Endothelial cell (in vitro differentiated cells): ENCODE data around the gene RGS3. TPM values are rescaled to one million over a fixed set of nuclear protein-coding genes. Genes with fewer than 3 reads are reported as not detected.

Source experiments
- DNase-seq: peaks from one replicate; pipeline ENCODE4 v3.0.0; 2021; ENCODE audit warnings: low spot score
- H3K27ac Mint-ChIP-seq: one replicate; pipeline ENCODE4 v1.8.0; 2021; ENCODE audit warnings: mixed read lengths, inconsistent platforms; ENCODE audit not compliant: unreplicated experiment
- H3K27me3 Mint-ChIP-seq: one replicate; pipeline ENCODE4 v1.8.0; 2021; ENCODE audit warnings: mild to moderate bottlenecking, moderate library complexity, mixed read lengths, inconsistent platforms; ENCODE audit not compliant: unreplicated experiment
- H3K36me3 Mint-ChIP-seq: one replicate; pipeline ENCODE4 v1.8.0; 2021; ENCODE audit warnings: mild to moderate bottlenecking, low read depth, mixed read lengths, inconsistent platforms; ENCODE audit not compliant: unreplicated experiment
- H3K4me1 Mint-ChIP-seq: one replicate; pipeline ENCODE4 v1.8.0; 2021; ENCODE audit warnings: mild to moderate bottlenecking, mixed read lengths, inconsistent platforms; ENCODE audit not compliant: unreplicated experiment
- H3K4me3 Mint-ChIP-seq: one replicate; pipeline ENCODE4 v1.8.0; 2021; ENCODE audit warnings: mild to moderate bottlenecking, mixed read lengths, inconsistent platforms; ENCODE audit not compliant: unreplicated experiment
- H3K9me3 Mint-ChIP-seq: one replicate; pipeline ENCODE4 v1.8.0; 2021; ENCODE audit warnings: mixed read lengths, inconsistent platforms; ENCODE audit not compliant: unreplicated experiment
- CTCF ChIP-seq: fragments of 200-600 bp; sonication (generic); IDR thresholded peaks from one replicate; pipeline ENCODE4 v1.5.0; 2021; ENCODE audit warnings: antibody characterized with exemption; ENCODE audit not compliant: unreplicated experiment
- total RNA-seq: library from RNA; stranded (reverse); fragmentation: NEBNext Ultra II Directional; extraction: Animal tissue kit (Norgen Biotek cat#: 25700); gene quantifications from one replicate; pipeline ENCODE4 v1.2.1, GENCODE V29; 2021; ENCODE audit not compliant: unreplicated experiment

The RGS3 gene
- total RNA-seq, 1 donor from 2014 or later, result 474 TPM

- H3K36me3 Mint-ChIP-seq, result no peaks in the 10 kb centered on the region
- no peak overlapping the region for H3K4me3 Mint-ChIP-seq
- DNase-seq, result no peak
- peaks cover 3% of the 10 kb centered on the region for H3K27me3 Mint-ChIP-seq
- no peaks in the 10 kb centered on the region for H3K9me3 Mint-ChIP-seq
- H3K27ac Mint-ChIP-seq, result no peak overlapping the region
- no peak for TF ChIP-seq CTCF
- H3K4me1 Mint-ChIP-seq, result peaks cover 14% of the 10 kb centered on the region
Measured at GRCh38 chr9:113471143-113471542, 7.6 kb downstream of the RGS3 start.

- peaks cover 3% of the 10 kb centered on the region for H3K27me3 Mint-ChIP-seq
- H3K9me3 Mint-ChIP-seq, result no peaks in the 10 kb centered on the region
- no peak overlapping the region for H3K27ac Mint-ChIP-seq
- no peak for TF ChIP-seq CTCF
- no peak for DNase-seq
- no peaks in the 10 kb centered on the region for H3K36me3 Mint-ChIP-seq
- peaks cover 14% of the 10 kb centered on the region for H3K4me1 Mint-ChIP-seq
- H3K4me3 Mint-ChIP-seq, result no peak overlapping the region
Measured at GRCh38 chr9:113471566-113471965, 8.0 kb downstream of the RGS3 start.

- no peaks in the 10 kb centered on the region for H3K36me3 Mint-ChIP-seq
- no peak for DNase-seq
- TF ChIP-seq CTCF, result no peak
- H3K4me3 Mint-ChIP-seq, result no peak overlapping the region
- H3K4me1 Mint-ChIP-seq, result peaks cover 16% of the 10 kb centered on the region
- no peak overlapping the region for H3K27ac Mint-ChIP-seq
- H3K27me3 Mint-ChIP-seq, result peaks cover 4% of the 10 kb centered on the region
- no peaks in the 10 kb centered on the region for H3K9me3 Mint-ChIP-seq
Measured at GRCh38 chr9:113472199-113472598, 8.7 kb downstream of the RGS3 start.

GRCh38 chr9:113474360-113475028, 11.0 kb downstream of the RGS3 start:
- no peaks in the 10 kb centered on the region for H3K36me3 Mint-ChIP-seq
- H3K9me3 Mint-ChIP-seq, result no peaks in the 10 kb centered on the region
- no peak for TF ChIP-seq CTCF
- H3K27ac Mint-ChIP-seq, result no peak overlapping the region
- H3K4me1 Mint-ChIP-seq, result peaks cover 22% of the 10 kb centered on the region
- peaks cover 7% of the 10 kb centered on the region for H3K27me3 Mint-ChIP-seq
- H3K4me3 Mint-ChIP-seq, result no peak overlapping the region
- no peak for DNase-seq

- Mint-ChIP-seq H3K27ac (no peak overlapping the region), H3K36me3 (no peaks in the 10 kb centered on the region), H3K4me1 (peaks cover 26% of the 10 kb centered on the region), H3K9me3 (no peaks in the 10 kb centered on the region), H3K27me3 (peaks cover 7% of the 10 kb centered on the region), H3K4me3 (no peak overlapping the region)
- no peak for TF ChIP-seq CTCF
- no peak for DNase-seq
Measured at GRCh38 chr9:113475031-113475430, 11.5 kb downstream of the RGS3 start.
